GM12878 (cell line): ENCODE data around the gene INSIG1. TPM values are rescaled to one million over a fixed set of nuclear protein-coding genes. Genes with fewer than 3 reads are reported as not detected.

Experiments used
- ATAC-seq: fragments of 200-7000 bp; cut with Tn5 transposase; 3 replicates; pipeline ENCODE4 v1.9.1; 2020; ENCODE audit warnings: mild to moderate bottlenecking, moderate library complexity
- BruUV-seq: library from RNA; stranded (reverse); fragments of 400-500 nt; replicated peaks from 2 replicates; lab custom pipeline; 2021; lab: Mats Ljungman, UMichigan
- CTCF ChIA-PET: fragments of 300-600 bp; sonication (Branson Sonifier 250); formaldehyde crosslinking; extraction: SDS; loops from one replicate; lab custom pipeline; 2021; ENCODE audit warnings: inconsistent platforms; lab: Yijun Ruan, JAX
- POLR2A ChIA-PET: fragments of 350-600 bp; formaldehyde crosslinking; extraction: SDS; loops from one replicate; lab custom pipeline; 2021; ENCODE audit warnings: inconsistent platforms; lab: Charles Lee
- RAD21 ChIA-PET: fragments of 300-600 bp; sonication (Branson Sonifier 250); formaldehyde crosslinking; loops from one replicate; lab custom pipeline; 2023; ENCODE audit warnings: antibody characterized with exemption; ENCODE audit not compliant: unreplicated experiment; lab: Charles Lee
- SMC1A ChIA-PET: fragments of 300-600 bp; sonication (Branson Sonifier 250); formaldehyde crosslinking; loops from one replicate; lab custom pipeline; 2023; ENCODE audit not compliant: unreplicated experiment, uncharacterized antibody; lab: Charles Lee
- DNase-seq: peaks from one replicate; pipeline ENCODE4 v3.0.0-alpha.2; 2011; ENCODE audit warnings: low read depth, low spot score
- FAIRE-seq: peaks from 3 replicates; lab custom pipeline; 2011; peaks lifted over from hg19 to GRCh38; lab: Jason Lieb, UNC
- H2AFZ ChIP-seq: 2 replicates; pipeline ENCODE4 v1.6.0; 2011; ENCODE audit warnings: low read depth, low read length, control low read depth; ENCODE audit not compliant: control insufficient read depth
- H3K27ac ChIP-seq: 2 replicates; pipeline ENCODE4 v1.5.1; 2011; ENCODE audit warnings: control low read depth; ENCODE audit not compliant: control insufficient read depth, insufficient read depth
- H3K27me3 ChIP-seq, 2 experiments: replicated peaks in 1 of 2; 2 replicates each; pipeline versions ENCODE4 v1.6.0 to v1.6.1; 2011; ENCODE audit warnings: low read length in 1 of 2; ENCODE audit not compliant: control insufficient read depth in 2 of 2, insufficient read depth in 2 of 2
- H3K36me3 ChIP-seq, 2 experiments: 2 replicates each; pipeline ENCODE4 v1.5.1; 2011; ENCODE audit warnings: low read length in 1 of 2; ENCODE audit not compliant: control insufficient read depth in 2 of 2, insufficient read depth in 2 of 2
- H3K4me1 ChIP-seq: 2 replicates; pipeline ENCODE4 v1.6.1; 2011; ENCODE audit warnings: mild to moderate bottlenecking, low read length, moderate library complexity, mixed read lengths; ENCODE audit not compliant: control insufficient read depth, insufficient read depth
- H3K4me2 ChIP-seq: 2 replicates; pipeline ENCODE4 v1.6.0; 2011; ENCODE audit warnings: control low read depth; ENCODE audit not compliant: control insufficient read depth, insufficient read depth
- H3K4me3 ChIP-seq: fragments of 200-600 bp; sonication (generic); 2 replicates; pipeline ENCODE4 v1.5.1; 2016
- H3K79me2 ChIP-seq: 2 replicates; pipeline ENCODE4 v1.6.0; 2011; ENCODE audit warnings: low read length; ENCODE audit not compliant: control insufficient read depth, insufficient read depth
- H3K9ac ChIP-seq: 2 replicates; pipeline ENCODE4 v1.8.0; 2011; ENCODE audit warnings: low read length, control low read depth, mixed read lengths; ENCODE audit not compliant: control insufficient read depth, insufficient read depth
- H3K9me3 ChIP-seq: replicated peaks from 3 replicates; pipeline ENCODE4 v1.5.1; 2011; ENCODE audit warnings: mild to moderate bottlenecking, low read length; ENCODE audit not compliant: control insufficient read depth, insufficient read depth
- H4K20me1 ChIP-seq: 2 replicates; pipeline ENCODE4 v1.6.0; 2011; ENCODE audit not compliant: control insufficient read depth, insufficient read depth
- BCL11A ChIP-seq: IDR thresholded peaks from 2 replicates; pipeline ENCODE4 v1.6.1; 2011; ENCODE audit warnings: low read depth, low read length
- BCLAF1 ChIP-seq: fragments of 450-650 bp; IDR thresholded peaks from 2 replicates; pipeline ENCODE4 v1.6.1; 2017; ENCODE audit warnings: antibody characterized with exemption, mild to moderate bottlenecking, moderate library complexity
- E2F4 ChIP-seq: IDR thresholded peaks from 2 replicates; pipeline ENCODE4 v1.6.1; 2012; ENCODE audit warnings: low read depth, low read length, improper control_type of control experiment
- ESRRA ChIP-seq: IDR thresholded peaks from 2 replicates; pipeline ENCODE4 v1.6.1; 2012; ENCODE audit warnings: mild to moderate bottlenecking, low read length, improper control_type of control experiment
- FOXM1 ChIP-seq: IDR thresholded peaks from 2 replicates; pipeline ENCODE4 v1.6.1; 2012; ENCODE audit warnings: low read depth, mild to moderate bottlenecking, inconsistent platforms, low read length, moderate library complexity
- HDAC2 ChIP-seq: fragments of 200-600 bp; sonication (generic); IDR thresholded peaks from 2 replicates; pipeline ENCODE4 v1.6.1; 2017
- PAX8 ChIP-seq: fragments of 450-650 bp; IDR thresholded peaks from 2 replicates; pipeline ENCODE4 v1.6.1; 2017; ENCODE audit warnings: mild to moderate bottlenecking, moderate library complexity
- PKNOX1 ChIP-seq: fragments of 450-650 bp; IDR thresholded peaks from 2 replicates; pipeline ENCODE4 v1.6.1; 2016; ENCODE audit warnings: mild to moderate bottlenecking
- RBBP5 ChIP-seq: fragments of 200-600 bp; sonication (generic); conservative IDR thresholded peaks from 2 replicates; pipeline ENCODE4 v1.6.1; 2016
- RUNX3 ChIP-seq: IDR thresholded peaks from 2 replicates; pipeline ENCODE4 v1.6.1; 2012; ENCODE audit warnings: low read length, inconsistent platforms
- SIN3A ChIP-seq: IDR thresholded peaks from 2 replicates; pipeline ENCODE4 v1.6.1; 2012; ENCODE audit warnings: low read depth, low read length, improper control_type of control experiment
- SREBF2 ChIP-seq: IDR thresholded peaks from 2 replicates; pipeline ENCODE4 v1.6.1; 2012; ENCODE audit warnings: mild to moderate bottlenecking, low read length
- TAF1 ChIP-seq: IDR thresholded peaks from 2 replicates; pipeline ENCODE4 v1.6.1; 2011; ENCODE audit warnings: mild to moderate bottlenecking, low read depth, low read length, borderline replicate concordance
- TCF12 ChIP-seq: IDR thresholded peaks from 2 replicates; pipeline ENCODE4 v1.6.1; 2011; ENCODE audit warnings: low read depth, mild to moderate bottlenecking, low read length
- ZNF207 ChIP-seq: fragments of 450-650 bp; IDR thresholded peaks from 2 replicates; pipeline ENCODE4 v1.6.1; 2014; ENCODE audit warnings: antibody characterized with exemption, mild to moderate bottlenecking, borderline replicate concordance
- WGBS: methylation state at CpG from one replicate; pipeline ENCODE4 v1.1.6; 2016; ENCODE audit warnings: low lambda C conversion rate; ENCODE audit not compliant: insufficient replicate concordance, insufficient coverage; ENCODE audit errors: missing lambda C conversion rate; 5-methylcytosine and 5-hydroxymethylcytosine counted together
- in situ Hi-C: fragments of 300-500 bp; cut with MboI; formaldehyde crosslinking; loops from 9 replicates; pipeline ENCODE4 v1.14.3; 2018; ENCODE audit warnings: mixed read lengths
- intact Hi-C: fragments of 100-400 bp; cut with micrococcal nuclease; formaldehyde crosslinking; loops from one replicate; pipeline ENCODE4 v1.14.2; 2022; ENCODE audit not compliant: unreplicated experiment
- polyA plus RNA-seq, 11 experiments: library from polyadenylated mRNA; depleted of rRNA in 4 of 11; unstranded in 6 of 11; stranded (reverse) in 5 of 11; fragments of >200 nt; fragmentation: Nextera tagmentation in 4 of 11; fragmentation: Illumina TruSeq in 1 of 11; extraction: Ambion mirVana in 4 of 11; extraction: Trizol in 1 of 11; gene quantifications; 1 replicate in 1 of 11; 2 replicates in 10 of 11; pipeline versions ENCODE4 v1.2.1 to v1.2.3, GENCODE V29; 2011 to 2016; ENCODE audit warnings: inconsistent platforms in 2 of 11, missing spikeins in 2 of 11, low read depth in 1 of 11
- total RNA-seq, 4 experiments: library from RNA; depleted of rRNA in 3 of 4; stranded (reverse); fragments of >200 nt in 3 of 4; fragmentation: Illumina TruSeq in 1 of 4; extraction: Trizol in 1 of 4; gene quantifications; 2 replicates each; pipeline versions ENCODE4 v1.2.1 to v1.2.3, GENCODE V29; 2013 to 2021

INSIG1 gene
- total and polyA plus RNA-seq, 10 of the 15 experiments (the other 5 are each of a cell fraction or from before 2014, with no cell fraction given) = 29.6 to 168 (median 91.1) TPM

- in situ Hi-C loops = no loop called here
- ChIA-PET RAD21 (no interaction called here), POLR2A (no interaction called here), CTCF (no interaction called here), SMC1A (no interaction called here)
- Histone ChIP-seq H3K9ac (no peak overlapping the region), H3K9me3 (no peaks in the 10 kb centered on the region; the same call in 2 of the 3 replicates), H3K27ac (no peak overlapping the region), H2AFZ (no peak overlapping the region), H3K4me3 (no peak overlapping the region), H3K79me2 (no peaks in the 10 kb centered on the region), H3K27me3 (0 out of 4 replicates have a peak, but pooled peaks cover 0 to 3% of the 10 kb centered on the region in 2 experiments), H4K20me1 (no peaks in the 10 kb centered on the region), H3K4me2 (no peak overlapping the region), H3K36me3 (no peaks in the 10 kb centered on the region), H3K4me1 (no peaks in the 10 kb centered on the region)
- FAIRE-seq = no peak
- WGBS = 48% methylated on average over 10 of the region's 10 CpGs
- no peak for TF ChIP-seq PKNOX1
- TF ChIP-seq RUNX3 = no peak
- no peak for TF ChIP-seq ZNF207
- no peak for TF ChIP-seq ESRRA
- TF ChIP-seq TCF12 = no peak
- TF ChIP-seq RBBP5 = no peak
- no peak for TF ChIP-seq TAF1
- TF ChIP-seq BCLAF1 = no peak
- TF ChIP-seq HDAC2 = no peak
- TF ChIP-seq SIN3A = no peak
- no peak for TF ChIP-seq E2F4
- TF ChIP-seq FOXM1 = no peak
- TF ChIP-seq BCL11A = no peak
- no peak for TF ChIP-seq SREBF2
- no peak for TF ChIP-seq PAX8
- no TSS peak for BruUV-seq
- ATAC-seq = no peak
- DNase-seq = no peak
- intact Hi-C loops = no loop called here
Measured at GRCh38 chr7:155248366-155248756, 49.3 kb upstream of the INSIG1 start.
